HG03039 (cell line): ENCODE results near the gene CAPNS2.
"Not testable (repeated sequence)": the region's sequence is repeated elsewhere in the genome, so short reads cannot be mapped to it uniquely, and the experiment has no call there.

ENCODE experiments used
- ATAC-seq: cut with Tn5 transposase; IDR thresholded peaks from one replicate; pipeline ENCODE4 v1.9.1; 2021; ENCODE audit warnings: mild to moderate bottlenecking, moderate library complexity; ENCODE audit not compliant: unreplicated experiment

The CAPNS2 gene

DNA sequence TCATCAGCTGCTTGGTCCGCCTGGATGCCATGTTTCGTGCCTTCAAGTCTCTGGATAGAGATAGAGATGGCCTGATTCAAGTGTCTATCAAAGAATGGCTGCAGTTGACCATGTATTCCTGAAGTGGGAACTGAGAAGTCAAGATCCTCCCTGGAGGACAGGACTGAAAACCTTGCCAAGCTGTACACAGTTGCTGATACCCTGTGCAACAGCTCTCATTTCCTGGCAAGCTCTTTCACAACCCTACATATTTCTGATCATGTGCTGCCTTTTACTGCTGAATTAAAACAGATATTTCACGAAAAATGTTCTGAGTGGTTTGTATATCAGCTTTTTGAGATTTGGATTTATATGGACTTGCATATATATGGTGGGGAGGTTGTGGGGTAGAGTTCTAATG is 898 bp downstream of the CAPNS2 start:
- no peak for ATAC-seq

DNA sequence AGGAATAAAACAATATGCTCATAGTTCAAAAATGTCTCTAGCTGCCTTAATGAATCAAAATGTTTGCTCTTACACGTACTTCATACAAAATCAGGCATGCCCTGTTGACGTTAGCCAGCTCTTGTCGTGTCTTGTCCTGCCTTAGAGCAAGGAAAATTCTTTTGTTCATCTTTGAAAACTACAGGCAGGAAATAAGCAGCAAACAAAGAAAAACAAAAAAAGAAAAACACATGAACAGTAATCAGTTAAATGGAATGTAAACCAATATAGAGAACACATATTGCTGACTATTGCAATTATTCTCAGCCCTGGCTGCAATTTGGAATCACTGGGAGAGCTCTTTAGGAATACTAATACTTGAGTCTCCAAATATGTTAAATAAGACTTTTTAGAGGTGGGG is 1.7 kb downstream of the CAPNS2 start:
- ATAC-seq: no peak

DNA sequence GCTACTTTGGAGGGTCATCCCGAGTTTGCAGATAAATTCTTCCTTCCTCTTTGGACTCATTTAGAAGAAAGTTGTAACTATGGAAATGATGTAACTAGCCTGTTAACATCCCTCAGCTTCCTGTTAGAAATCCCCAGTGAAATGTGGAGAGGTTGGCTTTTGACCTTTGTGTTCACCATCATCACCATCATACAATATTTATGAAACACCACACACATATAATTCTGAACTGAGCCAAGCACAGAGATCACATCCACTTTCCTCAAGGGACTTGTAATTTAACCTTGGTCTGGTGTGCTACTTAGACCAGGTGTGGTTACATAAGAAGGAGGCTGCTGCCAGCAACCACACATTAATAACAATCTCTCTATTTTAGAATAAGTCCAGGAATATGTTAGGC is 2.5 kb downstream of the CAPNS2 start:
- no peak for ATAC-seq

DNA sequence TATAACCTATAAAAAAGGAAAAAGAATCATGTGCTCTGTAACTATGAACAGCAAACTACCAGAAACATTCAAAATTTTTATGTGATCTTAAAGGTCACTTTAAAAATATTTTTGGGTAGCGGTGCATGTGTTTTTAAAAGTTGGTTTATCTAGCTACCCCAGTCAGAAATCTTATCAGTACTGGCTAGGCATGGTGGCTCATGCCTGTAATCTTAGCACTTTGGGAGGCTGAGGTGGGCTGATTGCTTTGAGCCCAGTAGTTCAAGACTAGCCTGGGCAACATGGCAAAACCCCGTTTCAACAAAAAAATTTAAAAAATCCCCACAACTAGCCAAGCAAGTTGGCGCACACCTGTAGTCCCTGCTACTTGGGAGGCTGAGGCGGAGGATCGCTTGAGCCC is 3.7 kb downstream of the CAPNS2 start:
- no peak for ATAC-seq

DNA sequence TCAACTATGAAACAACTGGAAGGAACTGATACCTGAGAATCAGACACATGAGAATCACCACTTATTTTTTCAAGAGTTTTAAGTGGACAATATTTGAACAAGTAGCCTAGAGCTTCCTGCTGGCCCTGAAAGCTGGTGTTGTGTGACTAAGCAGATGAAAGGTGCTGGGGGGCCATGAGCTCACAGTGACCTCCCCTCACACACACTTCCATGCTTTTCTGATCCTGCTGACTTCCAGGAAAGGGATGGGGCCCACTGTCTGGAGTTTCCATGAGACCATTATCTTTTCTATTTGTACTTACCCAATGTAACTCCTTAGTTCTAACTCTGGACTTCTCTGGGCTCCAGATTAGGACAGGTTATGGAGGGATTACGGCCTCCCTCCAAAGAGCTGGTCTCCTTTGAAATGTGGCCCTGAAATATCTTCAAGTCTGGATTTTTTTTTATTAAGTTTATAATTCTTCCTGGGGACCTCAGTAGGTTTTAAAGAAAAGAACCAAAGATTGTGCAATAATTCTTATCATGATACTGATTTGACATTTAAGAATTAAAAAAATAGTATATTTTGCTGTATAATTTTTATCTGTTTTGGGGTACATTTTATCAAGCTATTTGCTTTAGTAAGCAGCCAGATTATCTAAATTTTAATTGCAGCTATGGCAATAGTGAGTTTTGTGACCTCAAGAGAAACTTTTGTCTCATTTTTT is 4.9 kb downstream of the CAPNS2 start:
- no peak for ATAC-seq

DNA sequence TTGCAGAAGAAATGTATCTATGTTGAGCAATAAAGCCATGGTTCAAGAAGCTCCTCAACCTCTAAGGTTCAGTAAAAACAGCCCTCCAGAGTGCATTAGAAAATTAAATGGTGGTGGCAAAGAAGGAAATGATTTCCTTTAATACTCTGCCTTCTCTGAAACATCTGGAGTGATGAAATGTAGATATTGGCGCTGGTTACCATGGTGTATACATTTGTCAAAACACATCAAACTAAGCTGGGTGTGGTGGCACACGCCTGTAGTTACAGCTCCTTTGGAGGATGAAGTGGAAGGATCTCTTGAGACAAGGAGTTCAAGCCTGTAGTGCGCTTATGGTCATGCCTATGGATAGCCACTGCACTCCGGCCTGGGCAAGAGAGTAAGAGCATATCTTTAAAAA is 6.0 kb downstream of the CAPNS2 start:
- ATAC-seq: no peak

DNA sequence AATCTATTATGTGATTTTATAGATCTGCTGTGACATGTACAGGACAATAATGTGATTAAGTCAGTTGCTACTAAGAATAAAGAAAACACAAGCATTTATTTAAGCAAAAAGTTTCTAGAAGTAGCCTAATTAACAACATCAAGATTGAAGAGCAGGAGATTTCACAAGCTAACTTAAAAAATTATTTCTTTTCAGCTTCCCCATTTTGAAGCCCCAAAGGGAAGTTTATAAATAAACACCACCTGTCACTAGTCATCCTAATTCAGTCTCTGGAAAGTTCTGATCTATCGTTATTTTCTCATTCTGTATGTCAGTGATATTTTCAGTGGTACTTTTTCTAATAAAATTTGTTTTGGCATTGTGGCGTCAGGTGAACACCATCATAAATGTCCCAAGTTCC is 8.3 kb downstream of the CAPNS2 start:
- ATAC-seq: no peak

DNA sequence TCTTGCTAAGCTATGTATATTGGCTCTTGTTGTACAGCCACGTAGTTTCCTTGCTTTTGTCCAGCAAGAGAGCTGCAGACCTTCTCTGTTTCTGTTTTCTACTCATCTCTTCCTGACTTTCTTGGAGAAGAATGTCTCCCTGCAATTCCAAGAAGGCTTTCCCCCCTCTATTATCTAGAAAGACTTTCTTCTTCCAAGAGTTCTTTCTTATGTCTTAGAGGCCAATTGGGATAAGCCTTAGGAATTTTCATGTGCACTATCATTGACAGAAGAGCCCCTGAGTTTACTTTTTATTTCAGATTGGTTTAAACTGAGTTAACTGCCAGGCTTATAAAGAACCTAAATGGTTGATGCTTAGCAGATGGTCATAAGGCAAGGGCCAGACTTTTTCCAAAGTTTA is 9.0 kb downstream of the CAPNS2 start:
- ATAC-seq: no peak

DNA sequence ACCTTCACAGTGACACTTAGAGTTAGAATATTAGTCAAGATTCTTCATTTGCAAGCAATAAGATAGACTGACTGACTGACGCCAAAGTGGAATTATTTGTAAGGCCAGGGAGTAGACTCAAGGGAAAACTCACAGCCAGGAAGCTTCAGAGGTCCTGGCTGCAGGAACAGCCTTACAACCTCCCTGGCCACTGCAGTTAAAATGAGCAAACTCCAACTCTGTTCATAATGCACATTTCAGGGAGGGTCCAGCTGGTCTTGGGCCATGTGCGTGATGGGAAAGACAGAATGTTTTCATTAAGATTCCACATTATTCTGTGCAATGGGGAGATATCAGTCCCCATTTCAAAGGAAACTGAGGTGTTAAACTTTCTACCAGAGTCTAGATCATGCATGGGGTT is 9.9 kb downstream of the CAPNS2 start:
- no peak for ATAC-seq

DNA sequence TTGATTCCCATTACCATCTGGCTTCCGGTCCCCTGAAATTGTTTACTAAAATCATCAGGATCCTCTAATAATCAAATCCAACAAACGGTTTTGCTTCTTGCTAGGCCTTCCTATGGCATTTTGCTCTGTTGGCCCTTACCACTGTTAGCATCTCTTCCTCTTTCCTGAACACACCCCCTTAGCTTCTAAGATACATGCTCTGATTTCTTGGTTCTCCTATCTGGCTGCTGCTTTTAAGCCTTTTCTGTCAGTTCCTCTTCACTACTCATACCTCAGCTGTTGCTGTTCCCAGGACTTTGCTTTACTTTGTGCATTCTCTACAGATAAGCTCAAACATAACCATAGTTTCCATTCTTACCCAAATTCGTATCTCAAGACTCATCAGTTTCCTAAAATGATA is 11.4 kb downstream of the CAPNS2 start:
- no peak for ATAC-seq

DNA sequence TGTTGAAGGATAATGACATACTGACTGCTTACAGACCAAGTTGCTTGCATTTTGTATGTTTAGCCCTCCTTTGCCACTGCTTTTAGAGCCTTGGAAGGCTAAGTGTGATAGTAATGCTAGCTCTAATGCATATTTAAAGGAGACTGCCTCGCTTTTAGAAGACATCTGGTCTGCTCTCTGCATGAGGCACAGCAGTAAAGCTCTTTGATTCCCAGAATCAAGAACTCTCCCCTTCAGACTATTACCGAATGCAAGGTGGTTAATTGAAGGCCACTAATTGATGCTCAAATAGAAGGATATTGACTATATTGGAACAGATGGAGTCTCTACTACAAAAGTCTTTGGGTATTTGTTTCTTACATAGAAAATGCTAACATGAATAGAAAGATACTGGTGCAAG is 19.1 kb downstream of the CAPNS2 start:
- no peak for ATAC-seq

DNA sequence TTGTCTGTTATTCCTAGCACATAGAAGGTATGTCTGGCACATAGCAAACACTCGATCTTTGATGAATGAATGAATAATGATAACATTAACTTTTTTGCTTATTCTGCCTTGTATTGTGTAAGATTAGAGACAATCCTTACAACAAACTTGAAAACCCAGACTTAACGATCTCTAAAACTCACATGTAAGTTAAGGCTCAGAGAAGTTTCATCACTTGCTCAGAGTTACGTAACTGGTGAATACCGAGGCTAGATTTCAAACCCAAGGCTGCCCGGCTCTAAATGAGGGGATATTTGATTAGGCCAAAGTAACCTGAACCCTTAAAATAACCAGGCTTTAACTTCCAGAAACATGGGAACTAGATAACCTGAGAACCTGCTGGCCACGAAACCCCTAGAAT is 22.3 kb downstream of the CAPNS2 start:
- ATAC-seq: no peak

DNA sequence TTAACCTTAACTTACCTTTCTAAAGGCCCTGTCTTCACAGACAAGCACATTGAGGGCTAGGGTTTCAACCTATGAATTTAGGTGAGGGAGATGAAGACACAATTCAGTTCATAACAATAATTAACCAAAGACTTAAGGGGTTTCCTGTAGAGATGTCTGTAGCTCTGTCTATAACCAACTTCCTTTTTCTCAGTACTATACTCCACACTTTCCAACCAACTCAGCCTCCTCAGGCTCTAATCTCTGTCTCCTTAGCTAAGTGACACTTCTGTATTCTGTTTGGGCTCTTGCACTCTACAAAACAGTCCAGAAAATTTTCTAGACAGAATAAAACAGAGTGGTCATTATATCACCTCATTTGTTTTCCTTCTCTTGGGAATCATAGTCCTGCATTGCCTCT is 25.8 kb downstream of the CAPNS2 start:
- ATAC-seq: no peak

DNA sequence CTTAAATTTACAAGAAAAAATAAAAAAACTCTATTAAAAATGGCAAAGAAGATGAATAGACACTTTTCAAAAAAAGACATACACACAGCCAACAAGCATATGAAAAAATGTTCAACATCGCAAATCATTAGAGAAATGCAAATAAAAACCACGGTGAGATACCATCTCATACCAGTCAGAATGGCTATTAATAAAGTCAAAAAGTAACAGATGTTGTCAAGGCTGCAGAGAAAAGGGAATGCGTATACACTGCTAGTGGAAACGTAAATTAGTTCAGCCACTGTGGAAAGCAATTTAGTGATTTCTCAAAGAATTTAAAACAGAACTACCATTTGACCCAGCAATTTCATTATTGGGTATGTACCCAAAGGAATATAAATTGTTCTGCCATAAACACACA is 31.4 kb downstream of the CAPNS2 start:
- ATAC-seq: no peak

DNA sequence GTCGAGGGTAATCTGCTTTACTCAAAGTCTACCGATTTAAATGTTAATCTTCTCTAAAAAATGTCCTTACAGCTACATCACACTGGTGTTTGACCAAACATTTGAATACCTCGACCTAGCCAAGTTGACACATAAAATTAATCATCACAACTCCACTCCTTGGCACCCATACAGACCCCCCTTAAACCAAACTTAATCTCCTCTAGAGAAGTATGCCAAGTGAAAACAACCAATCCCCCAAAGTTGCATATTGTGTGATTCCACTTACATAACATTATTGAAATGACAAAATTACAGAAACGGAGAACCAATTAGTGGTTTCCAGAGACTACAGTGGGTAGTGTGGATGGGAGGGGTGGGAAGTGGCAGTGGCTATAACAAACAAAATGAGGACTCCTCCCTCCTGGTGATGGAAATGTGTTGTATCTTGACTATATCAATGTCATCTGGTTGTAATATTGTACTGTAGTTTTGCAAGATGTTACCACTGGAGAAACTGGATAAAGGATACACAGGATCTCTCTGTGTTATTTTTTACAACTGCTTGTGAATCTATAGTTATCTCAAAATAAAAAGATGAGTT is 39.4 kb downstream of the CAPNS2 start:
- ATAC-seq: no peak

DNA sequence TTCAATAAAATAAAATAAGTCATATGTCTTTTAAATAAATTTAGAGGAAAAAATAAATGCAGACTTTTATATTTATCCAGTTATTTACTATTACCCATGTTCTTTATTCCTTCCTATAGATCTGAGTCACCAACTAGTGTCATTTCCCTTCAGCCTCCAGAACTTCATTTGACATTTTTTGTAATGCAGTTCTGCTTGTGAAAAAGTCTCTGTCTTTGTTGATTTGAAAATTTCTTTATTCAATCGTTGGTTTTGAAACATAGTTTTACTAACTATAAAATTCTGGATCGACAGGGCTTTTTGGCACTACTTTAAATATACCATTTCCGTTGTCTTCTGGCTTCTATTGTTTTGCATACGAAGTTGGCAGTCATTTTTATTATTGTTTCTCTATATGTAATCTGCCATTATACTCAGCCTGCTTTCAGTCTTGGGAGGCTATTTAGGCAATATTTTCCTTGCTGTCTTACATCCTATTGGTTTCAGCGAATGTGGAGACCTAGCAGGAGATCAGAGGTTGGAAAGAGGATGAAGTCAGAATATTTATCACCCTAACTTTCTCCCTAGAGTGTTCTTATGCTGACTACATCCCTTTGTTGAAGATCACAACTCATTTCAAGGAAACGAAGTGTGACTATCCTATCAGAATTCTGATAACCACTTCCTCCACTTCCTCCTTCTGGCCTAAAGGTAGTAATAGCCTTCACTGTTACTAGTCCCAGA is 47.3 kb downstream of the CAPNS2 start:
- no peak for ATAC-seq

DNA sequence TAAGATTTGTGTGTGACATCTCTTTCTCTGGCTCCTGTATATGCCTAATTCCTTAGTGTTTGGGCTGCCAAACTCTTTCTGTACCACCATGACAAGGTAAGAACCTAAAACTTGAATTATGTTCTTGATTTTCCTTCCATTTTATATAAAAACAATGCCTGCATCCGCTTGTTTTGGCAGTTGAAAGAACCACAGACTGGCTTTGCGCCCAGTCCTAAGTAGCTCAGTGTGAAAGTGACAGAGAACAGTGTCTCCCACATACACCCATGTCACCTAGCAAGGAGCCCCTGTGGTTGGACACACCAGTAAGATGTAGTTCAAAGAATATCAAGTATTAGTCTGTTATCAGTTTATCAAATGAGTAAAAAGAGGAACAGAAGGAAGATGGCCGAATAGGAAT is 48.6 kb downstream of the CAPNS2 start:
- ATAC-seq: no peak

DNA sequence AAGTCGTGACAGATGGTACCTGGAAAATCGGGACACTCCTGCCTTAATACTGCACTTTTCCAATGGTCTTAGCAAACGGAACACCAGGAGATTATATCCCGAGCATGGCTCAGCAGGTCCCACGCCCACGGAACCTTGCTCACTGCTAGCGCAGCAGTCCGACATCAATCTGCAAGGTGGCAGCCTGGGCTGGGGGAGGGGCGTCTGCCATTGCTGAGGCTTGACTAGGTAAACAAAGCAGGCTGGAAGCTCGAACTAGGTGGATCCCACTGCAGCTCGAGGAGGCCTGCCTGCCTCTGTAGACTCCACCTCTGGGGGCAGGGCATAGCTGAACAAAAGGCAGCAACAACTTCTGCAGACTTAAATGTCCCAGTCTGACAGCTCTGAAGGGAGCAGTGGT is 49.2 kb downstream of the CAPNS2 start:
- ATAC-seq: not testable (repeated sequence)
